Stimulated activated CD8-positive, alpha-beta memory T cell treated with anti-CD3 and anti-CD28 coated beads, Interleukin-4, amount 100 ng/mL, for 1 hour (primary cell): Measurements from ENCODE around the gene PRSS38.

Source experiments
- DNase-seq, 2 donors: peaks; one replicate each; pipeline ENCODE4 v3.0.0-alpha.2; 2020; ENCODE audit warnings: low read depth in 2 of 2, low spot score in 1 of 2

Gene PRSS38

GRCh38 chr1:227893949-227894721, 78.7 kb downstream of the PRSS38 start:
- no peak for DNase-seq

- DNase-seq, result no peak
These were observed 79.5 kb downstream of the PRSS38 start for GRCh38 chr1:227894831-227895451.
